ENCODE measurements around the gene SHISA2.

Gene SHISA2

DNA sequence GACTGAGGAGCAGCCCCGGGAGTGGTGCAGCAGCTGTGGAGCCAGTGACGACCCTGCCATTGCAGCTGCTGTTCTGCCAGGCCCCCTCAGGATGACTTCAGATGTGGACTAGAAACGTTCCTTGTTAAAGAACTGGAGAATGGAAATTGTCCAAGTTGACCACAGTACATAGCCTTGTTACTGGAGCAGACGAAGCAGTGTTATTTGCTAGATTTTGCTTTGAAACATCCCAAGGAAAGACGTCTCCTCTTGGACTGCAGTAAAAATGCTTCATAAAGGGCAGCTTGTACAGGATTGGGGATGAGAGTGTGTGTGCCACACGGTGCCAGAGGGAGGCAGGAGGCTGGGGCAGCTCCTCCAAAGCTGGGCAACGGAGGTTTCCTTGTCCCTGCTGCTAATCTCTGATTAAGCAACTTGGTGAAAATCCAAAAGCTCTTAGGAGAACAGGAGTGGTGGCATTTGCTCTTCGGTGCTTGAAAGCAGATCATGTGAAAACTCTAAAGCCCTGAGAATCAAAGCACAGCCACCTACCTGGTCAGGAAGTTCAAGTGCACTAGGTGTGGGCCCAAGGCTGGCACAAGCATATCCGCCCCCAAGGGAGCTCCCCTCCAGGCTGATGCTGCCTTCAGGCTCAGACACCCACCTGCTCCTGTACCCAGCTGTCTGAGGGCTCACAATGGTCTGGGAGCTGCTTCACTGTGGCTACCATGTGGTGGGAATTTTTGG lies 34.5 kb downstream of the SHISA2 start:
- no peak for DNase-seq

GRCh38 chr13:26016189-26016588 lies 35.6 kb downstream of the SHISA2 start:
- DNase-seq, result no peak

DNA sequence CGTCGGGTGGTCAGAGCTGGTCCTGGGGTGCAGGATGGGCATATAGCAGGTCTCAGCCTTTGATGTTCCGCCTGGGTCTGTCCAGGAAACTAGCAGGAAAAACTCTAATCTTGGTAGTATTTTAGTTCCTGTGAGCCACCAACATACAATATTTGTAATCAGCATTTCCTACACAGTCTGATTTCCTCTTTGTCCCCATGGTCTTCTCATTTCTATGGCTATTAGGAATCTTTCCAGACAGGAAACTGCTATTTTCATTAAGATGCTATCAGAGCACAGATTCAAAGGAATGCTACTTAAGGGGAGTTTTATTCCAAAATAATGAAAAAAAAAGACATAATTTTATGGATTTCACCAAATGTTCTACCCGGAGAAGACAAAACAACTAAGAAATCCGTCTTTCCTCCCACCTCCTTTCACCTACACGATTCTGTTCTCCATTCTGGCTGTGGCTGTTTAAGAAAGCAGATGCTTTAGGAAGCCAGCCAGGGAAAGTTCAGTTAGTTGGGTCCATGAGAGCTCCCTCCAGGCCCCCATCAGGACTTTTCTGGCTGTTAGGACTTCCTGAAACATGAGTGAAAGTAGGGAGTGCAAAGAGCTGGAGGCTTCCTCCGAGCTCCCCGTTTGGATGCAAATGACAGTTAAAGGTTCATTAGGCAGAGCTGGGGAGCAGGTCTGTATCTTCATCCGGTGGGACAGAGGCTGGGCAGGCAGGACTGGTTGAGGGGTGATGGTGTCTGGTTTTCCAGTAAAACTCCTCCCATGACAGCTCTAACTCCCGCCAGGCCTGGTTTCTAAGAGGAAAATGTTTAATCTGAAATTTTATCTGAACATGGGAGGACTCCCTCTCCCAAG lies 36.3 kb downstream of the SHISA2 start:
- no peak for DNase-seq

DNA sequence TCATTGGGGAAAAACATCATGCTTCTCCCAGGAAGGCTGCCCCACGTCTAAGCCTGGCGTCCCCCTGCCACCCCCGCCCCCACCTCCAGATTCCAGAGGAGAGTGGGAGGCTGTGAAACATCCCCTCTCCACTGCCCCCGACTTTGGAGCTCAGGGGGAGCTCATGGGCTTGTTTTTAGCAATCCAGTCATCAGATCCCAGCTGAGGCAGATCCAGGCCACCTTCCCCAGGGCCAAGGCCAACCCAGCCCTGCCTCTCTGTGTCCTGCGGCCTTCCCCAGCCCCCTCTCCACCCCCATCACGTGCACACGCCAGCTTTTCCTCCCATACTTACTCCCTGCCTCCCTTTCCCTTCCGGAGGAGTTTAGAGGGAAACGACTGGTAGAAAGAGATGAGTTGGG lies 38.8 kb downstream of the SHISA2 start:
- DNase-seq, result no peak

DNA sequence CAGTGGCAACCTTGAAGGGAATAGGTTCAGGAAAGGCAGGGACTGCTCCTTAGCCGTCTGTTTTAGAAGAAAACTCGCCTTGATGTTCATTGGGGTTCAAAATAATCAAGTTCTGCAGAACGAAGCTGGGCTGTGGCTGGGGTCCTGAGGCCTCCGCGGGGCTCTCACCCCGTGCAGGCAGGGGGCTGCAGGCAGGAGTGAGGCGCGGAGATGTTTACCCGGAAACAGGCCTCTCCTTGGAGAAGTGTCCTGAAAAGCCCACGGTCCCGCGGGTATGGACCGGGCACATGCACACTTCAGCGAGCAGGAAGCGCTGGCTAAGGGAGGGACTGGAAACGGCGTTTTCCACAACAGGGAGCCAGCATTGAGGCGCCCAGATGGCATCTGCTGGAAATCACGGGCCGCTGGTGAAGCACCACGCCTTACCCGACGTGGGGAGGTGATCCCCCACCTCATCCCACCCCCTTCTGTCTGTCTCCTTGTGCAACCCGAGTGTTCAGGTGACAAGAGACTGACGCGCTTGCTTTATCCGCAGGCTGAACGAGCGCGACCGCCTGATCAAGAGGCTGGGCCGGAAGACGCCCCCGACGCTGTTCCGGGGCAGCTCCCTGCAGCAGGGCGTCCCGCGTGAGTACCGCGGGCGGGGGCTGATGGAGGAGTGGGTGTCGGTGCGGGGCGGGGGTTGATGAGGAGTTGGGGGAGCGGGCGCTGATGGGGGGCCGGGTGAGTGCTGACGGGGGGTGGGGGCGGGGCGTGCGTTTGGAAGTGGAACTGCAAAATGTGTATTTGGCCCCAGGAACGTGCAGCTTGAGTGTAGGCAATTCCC lies 39.6 kb downstream of the SHISA2 start:
- no peak for DNase-seq

DNA sequence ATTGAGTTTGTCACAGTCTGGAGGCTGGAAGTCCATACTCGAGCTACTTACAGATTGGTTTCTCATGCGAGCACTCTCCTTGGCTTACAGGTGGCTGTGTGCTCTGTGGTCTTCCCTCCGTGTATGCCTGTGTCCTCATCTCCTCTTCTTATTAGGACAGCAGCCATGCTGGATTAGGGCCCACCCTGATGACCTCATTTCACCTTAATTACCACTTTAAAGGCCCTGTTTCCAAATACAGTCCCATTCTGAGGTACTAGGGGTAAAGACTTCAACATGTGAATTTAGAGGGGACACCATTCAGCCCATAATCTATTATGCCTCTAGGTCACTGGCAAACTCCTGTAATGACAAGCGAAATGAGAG lies 40.6 kb downstream of the SHISA2 start:
- DNase-seq, result no peak

DNA sequence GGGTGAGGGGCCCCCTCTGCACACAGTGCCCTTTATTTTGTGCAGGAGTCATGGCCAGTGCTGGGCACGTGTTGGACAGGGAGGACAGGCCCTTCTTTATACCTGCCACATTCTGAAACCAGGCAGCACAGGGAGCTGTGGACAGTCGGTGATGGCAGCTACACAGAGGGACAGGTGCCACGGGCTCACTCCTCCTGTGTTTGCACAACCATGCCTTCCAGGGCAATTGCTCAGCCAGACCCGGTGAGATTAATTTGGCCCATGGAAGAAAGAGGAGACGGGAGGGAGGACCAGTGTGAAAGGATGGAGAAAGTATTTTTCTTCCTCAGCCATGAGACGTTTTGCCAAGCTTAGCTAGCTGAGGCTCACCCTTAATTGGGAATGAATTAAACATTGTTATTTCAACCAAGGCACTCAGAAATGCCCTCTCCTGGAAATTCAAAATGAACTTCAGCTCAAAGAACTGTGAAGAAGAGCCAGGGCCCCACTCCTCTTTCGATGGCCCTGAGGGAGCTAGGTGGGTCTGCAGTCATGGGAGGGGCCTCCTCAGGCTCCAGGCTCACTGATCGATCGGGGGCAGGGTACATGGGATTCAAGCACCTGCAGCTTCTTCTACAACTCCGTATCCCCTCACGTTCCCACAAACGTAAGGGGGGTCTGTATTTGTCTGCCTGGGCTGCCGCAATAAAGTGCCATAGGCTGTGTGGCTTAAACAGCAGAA lies 41.2 kb downstream of the SHISA2 start:
- no peak for DNase-seq

DNA sequence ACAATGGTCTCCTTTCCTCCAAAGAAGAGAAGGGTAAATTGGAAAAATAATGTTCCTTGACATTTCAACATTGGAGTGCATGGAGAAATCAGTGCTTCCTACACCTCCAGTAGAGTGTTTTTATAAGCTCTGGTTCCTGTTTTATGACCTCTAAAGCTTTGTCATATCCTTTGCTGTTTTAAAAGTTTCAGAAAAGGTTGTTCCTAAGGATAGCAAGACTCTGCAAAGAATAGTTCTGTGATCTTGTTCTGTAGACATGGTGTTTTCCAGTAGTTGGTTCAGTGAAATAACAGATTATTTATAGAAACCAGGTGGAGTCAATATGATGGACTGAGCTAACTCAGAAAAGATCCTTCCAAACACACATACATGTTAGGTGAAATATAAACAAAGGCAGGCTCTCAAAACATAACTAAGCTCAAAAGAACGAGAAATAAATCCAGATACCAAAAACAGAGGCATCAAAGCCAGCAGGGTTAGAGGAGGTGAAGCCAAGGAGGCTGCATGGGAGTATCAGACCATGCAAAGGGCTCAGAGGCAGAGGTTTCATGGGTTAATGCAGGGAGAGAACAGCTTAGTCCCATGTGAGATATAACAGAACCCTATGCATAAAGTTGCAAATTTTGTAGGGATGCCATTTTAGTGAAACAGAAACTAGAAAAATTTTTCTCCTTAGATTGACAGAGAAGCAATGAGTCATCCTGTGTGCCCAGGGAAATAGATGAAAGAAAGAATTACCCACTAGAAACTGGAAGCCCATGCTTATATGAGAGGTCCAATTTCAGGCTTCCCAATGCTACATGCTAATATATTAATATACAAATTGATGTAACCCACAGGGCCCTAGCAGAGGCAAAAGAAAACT lies 44.3 kb downstream of the SHISA2 start:
- DNase-seq, result peak; percentile 23

Measured in kidney glomerular epithelial cell (primary cell).